Neural crest cell (in vitro differentiated cells): ENCODE data around the gene NRG2. TPM values are rescaled to one million over a fixed set of nuclear protein-coding genes. Genes with fewer than 3 reads are reported as not detected.

Experiments
- DNase-seq: peaks from one replicate; pipeline ENCODE4 v3.0.0; 2021; ENCODE audit warnings: low read depth, mixed read lengths, low spot score
- H3K27ac Mint-ChIP-seq: one replicate; pipeline ENCODE4 v1.8.0; 2021; ENCODE audit warnings: mild to moderate bottlenecking, mixed read lengths; ENCODE audit not compliant: unreplicated experiment
- H3K27me3 Mint-ChIP-seq: 2 replicates; pipeline ENCODE4 v1.8.0; 2021; ENCODE audit warnings: low read depth, mild to moderate bottlenecking, mixed read lengths
- H3K36me3 Mint-ChIP-seq: 2 replicates; pipeline ENCODE4 v1.8.0; 2021; ENCODE audit warnings: low read depth, mild to moderate bottlenecking, mixed read lengths
- H3K4me1 Mint-ChIP-seq: 2 replicates; pipeline ENCODE4 v1.8.0; 2021; ENCODE audit warnings: mixed read lengths
- H3K4me3 Mint-ChIP-seq: one replicate; pipeline ENCODE4 v1.8.0; 2021; ENCODE audit warnings: mild to moderate bottlenecking, mixed read lengths
- H3K9me3 Mint-ChIP-seq: 2 replicates; pipeline ENCODE4 v1.8.0; 2021; ENCODE audit warnings: mixed read lengths
- total RNA-seq: library from RNA; stranded (reverse); gene quantifications from 2 replicates; pipeline ENCODE4 v1.2.1, GENCODE V29; 2021
- TF ChIP-seq, protein P1 (sequence below): fragments of 200-600 bp; sonication (generic); conservative IDR thresholded peaks from 2 replicates; pipeline ENCODE4 v1.5.0; 2021; ENCODE audit warnings: antibody characterized with exemption, mild to moderate bottlenecking

Gene NRG2
- total RNA-seq, 1 donor from 2014 or later: 0.82 TPM

DNA sequence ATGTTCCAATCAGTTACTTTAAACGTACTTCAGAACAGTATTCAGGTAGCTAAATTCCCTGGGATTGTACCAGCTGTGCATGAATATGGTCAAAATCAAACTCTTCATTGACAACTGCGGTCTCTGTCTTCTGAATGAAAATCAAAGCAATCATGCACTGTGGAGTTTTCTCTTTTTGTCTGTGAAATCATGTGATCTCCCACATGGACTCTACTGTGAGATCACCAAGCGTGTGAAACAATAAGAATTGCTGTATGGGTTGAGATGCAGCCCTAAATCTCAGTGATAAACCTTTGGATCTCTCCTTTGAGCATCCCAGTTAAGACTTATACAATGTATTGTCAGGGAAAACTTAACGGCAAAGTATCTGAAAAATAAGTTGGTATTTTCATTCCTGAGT lies 6.1 kb downstream of the NRG2 start:
- peaks cover 87% of the 10 kb centered on the region for H3K27me3 Mint-ChIP-seq
- H3K4me3 Mint-ChIP-seq: no peak overlapping the region
- H3K27ac Mint-ChIP-seq: no peak overlapping the region
- peaks cover 17% of the 10 kb centered on the region for H3K4me1 Mint-ChIP-seq
- DNase-seq: no peak
- TF ChIP-seq, protein P1, sequence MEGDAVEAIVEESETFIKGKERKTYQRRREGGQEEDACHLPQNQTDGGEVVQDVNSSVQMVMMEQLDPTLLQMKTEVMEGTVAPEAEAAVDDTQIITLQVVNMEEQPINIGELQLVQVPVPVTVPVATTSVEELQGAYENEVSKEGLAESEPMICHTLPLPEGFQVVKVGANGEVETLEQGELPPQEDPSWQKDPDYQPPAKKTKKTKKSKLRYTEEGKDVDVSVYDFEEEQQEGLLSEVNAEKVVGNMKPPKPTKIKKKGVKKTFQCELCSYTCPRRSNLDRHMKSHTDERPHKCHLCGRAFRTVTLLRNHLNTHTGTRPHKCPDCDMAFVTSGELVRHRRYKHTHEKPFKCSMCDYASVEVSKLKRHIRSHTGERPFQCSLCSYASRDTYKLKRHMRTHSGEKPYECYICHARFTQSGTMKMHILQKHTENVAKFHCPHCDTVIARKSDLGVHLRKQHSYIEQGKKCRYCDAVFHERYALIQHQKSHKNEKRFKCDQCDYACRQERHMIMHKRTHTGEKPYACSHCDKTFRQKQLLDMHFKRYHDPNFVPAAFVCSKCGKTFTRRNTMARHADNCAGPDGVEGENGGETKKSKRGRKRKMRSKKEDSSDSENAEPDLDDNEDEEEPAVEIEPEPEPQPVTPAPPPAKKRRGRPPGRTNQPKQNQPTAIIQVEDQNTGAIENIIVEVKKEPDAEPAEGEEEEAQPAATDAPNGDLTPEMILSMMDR: no peak
- peaks cover 2% of the 10 kb centered on the region for H3K36me3 Mint-ChIP-seq
- H3K9me3 Mint-ChIP-seq: peaks cover 3% of the 10 kb centered on the region

DNA sequence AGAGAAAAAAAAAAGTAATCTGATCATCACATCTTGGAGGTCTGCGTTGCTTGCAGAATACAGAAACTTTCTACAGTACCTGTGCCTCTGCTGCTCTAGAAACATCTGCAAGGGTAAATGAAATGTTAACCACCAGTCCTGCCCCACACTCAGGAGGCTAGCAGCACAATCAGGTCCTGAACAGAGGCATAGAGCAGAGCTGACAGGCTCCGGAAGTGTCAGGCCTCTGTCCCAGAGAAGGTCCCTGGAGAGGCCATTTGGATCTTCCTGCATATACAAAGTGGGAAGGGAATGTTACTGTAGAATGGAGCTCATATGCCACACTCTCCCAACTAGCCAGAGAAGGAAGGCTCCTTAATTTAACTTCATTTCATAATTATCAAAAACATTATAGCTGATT lies 7.2 kb downstream of the NRG2 start:
- Mint-ChIP-seq H3K4me3 (no peak overlapping the region), H3K4me1 (peaks cover 10% of the 10 kb centered on the region), H3K27me3 (peaks cover 86% of the 10 kb centered on the region), H3K27ac (no peak overlapping the region), H3K36me3 (peaks cover 2% of the 10 kb centered on the region), H3K9me3 (peaks cover 3% of the 10 kb centered on the region)
- TF ChIP-seq, protein P1: no peak
- no peak for DNase-seq

DNA sequence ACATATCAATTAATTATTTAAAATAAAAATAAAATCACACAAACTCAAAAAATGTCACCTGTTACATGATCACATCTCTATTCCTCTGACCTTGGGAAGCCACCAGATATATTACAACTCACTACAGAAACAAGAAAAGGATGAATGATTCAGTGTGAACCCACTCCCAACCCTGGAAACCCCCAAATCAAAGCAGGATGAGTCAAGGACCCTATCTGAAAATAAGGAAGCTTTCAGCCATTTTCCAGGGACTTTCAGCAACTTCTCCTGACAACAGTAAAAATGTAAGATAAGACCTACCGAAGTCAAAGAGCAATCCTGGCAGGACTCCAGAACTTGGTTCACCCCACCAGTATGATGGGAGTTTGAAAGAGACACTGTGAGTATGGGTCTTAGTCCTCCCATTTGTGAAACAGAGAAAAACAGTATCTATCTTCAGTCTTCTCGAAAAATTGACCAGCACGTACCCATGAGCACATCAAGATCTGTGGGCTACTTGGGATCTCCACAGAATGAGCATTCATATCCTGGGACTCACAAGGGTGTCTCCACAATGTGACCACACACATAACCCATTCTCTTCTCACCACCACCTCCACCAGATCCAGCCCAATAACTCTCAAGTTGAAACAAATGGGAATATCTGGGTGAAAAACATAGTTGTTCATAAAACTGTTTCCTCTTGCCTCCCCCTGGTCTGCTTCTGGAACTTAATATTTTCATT lies 9.9 kb downstream of the NRG2 start:
- Mint-ChIP-seq H3K27me3 (peaks cover 68% of the 10 kb centered on the region), H3K4me1 (peaks cover 4% of the 10 kb centered on the region), H3K36me3 (peaks cover 2% of the 10 kb centered on the region), H3K4me3 (no peak overlapping the region), H3K9me3 (peaks cover 3% of the 10 kb centered on the region), H3K27ac (no peak overlapping the region)
- DNase-seq: no peak
- TF ChIP-seq, protein P1: no peak

GRCh38 chr5:140032296-140032695 lies 10.8 kb downstream of the NRG2 start:
- H3K4me1 Mint-ChIP-seq: peaks cover 3% of the 10 kb centered on the region
- H3K36me3 Mint-ChIP-seq: peaks cover 2% of the 10 kb centered on the region
- no peak overlapping the region for H3K4me3 Mint-ChIP-seq
- no peak overlapping the region for H3K27ac Mint-ChIP-seq
- no peak for DNase-seq
- peaks cover 3% of the 10 kb centered on the region for H3K9me3 Mint-ChIP-seq
- TF ChIP-seq, protein P1: no peak
- peaks cover 64% of the 10 kb centered on the region for H3K27me3 Mint-ChIP-seq

GRCh38 chr5:140027807-140028206 lies 15.3 kb downstream of the NRG2 start:
- Mint-ChIP-seq H3K27ac (no peak overlapping the region), H3K4me1 (no peaks in the 10 kb centered on the region), H3K4me3 (no peak overlapping the region), H3K9me3 (no peaks in the 10 kb centered on the region), H3K27me3 (peaks cover 33% of the 10 kb centered on the region), H3K36me3 (no peaks in the 10 kb centered on the region)
- TF ChIP-seq, protein P1: no peak
- DNase-seq: no peak
